ENCODE results near the gene TRO. TPM values are rescaled to one million over a fixed set of nuclear protein-coding genes. Genes with fewer than 3 reads are reported as not detected.

TRO gene
- 5.8 and 20.7 TPM in 2 replicates for total RNA-seq

GRCh38 chrX:54920610-54921426 is at the start of gene TRO:
Gene TRO (plus strand): TSS chrX:54920824. CDS start chrX:54922247, 1,423 bp downstream.

Other genes with a start within 250 kb of the TRO start
- not detected in 2 replicates for gene ITIH6, start 122.6 kb upstream of the TRO start, total RNA-seq
- gene MAGED2, start 113.1 kb upstream of the TRO start, total RNA-seq, result 259 and 268 TPM in 2 replicates
- gene PFKFB1, start 73.4 kb downstream of the TRO start, total RNA-seq, result 0.18 TPM in 1 of 2 replicates, not detected in the other
- 12.1 and 21.3 TPM in 2 replicates for gene APEX2, start 79.5 kb downstream of the TRO start, total RNA-seq
- gene ALAS2, start 110.2 kb downstream of the TRO start, total RNA-seq, result not detected in 2 replicates
- not detected in 2 replicates for gene PAGE2B, start 154.2 kb downstream of the TRO start, total RNA-seq
- gene PAGE2, start 168.2 kb downstream of the TRO start, total RNA-seq, result not detected in 2 replicates